Endometrial microvascular endothelial cells (primary cell): ENCODE data around the gene CDC42BPB. TPM values are rescaled to one million over a fixed set of nuclear protein-coding genes. Genes with fewer than 3 reads are reported as not detected.

Experiments
- in situ Hi-C: cut with HindIII; loops from 2 replicates; pipeline ENCODE4 v1.10.0; 2017; ENCODE audit warnings: low sequenced_read_pairs, low pct_unique_long_range_greater_than_20kb; ENCODE audit errors: inconsistent ontology term
- total RNA-seq: library from RNA; depleted of rRNA; stranded (reverse); fragments of >200 nt; gene quantifications from one replicate; pipeline ENCODE4 v1.2.3, GENCODE V29; 2015; ENCODE audit errors: inconsistent ontology term

Gene CDC42BPB
- total RNA-seq, 1 donor from 2014 or later = 95.0 TPM

- in situ Hi-C loops = no loop called here
Observed at GRCh38 chr14:103006991-103007520, 50.3 kb downstream of the CDC42BPB start.

DNA sequence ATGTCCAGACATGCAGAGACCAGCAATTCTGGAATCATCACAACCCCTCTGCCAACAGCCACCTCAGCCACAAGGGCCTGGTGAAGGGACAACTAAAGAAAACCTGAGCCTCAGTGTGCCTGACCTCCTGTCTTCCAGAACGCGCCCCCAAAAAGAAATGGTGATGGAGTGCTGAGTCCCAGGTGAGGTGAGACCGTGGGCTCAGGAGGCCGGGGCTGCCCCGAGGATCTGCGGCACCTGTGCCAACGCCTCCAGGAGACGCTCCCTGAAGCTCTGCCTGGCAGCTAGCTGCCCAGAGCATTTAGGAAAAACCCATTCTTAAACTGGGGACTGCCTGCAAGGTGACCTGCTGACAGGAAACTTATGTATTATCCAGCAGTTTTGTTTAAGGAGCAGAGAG, 51.2 kb downstream of the CDC42BPB start:
- in situ Hi-C loops = no loop called here

DNA sequence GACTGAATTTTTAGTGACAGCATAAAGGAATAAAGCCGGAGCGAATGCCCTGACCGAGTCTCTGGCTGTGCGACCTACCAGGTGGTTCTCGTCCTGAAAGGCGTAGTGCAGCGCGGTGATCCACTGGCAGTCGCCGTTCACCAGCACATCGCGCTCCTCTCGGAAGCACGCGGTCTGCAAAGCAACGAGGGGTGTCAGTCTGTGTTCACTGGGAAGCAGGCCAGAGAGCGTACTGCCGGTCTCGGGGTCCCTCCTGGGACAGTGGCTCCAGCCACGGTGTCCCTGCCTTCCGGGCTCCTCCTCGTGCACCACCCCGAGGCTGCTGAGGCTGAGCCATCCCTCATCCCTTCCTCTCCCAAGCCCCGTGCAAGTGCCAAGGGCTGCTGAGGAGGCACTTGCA, 53.5 kb downstream of the CDC42BPB start:
- in situ Hi-C loops = no loop called here

DNA sequence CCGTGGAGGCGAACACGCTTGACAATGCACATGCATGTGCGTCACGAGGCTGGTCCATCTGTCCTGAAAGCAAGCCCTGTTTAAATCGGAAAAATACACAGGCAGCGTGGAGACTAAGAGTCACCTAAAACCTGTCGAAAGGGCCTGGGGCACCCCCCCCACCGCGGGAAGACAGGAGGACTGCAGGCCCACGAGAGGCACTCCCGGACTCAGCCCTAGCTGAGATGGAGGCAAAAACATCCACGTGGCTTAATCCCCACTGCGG, 54.1 kb downstream of the CDC42BPB start:
- in situ Hi-C loops = no loop called here

- in situ Hi-C loops = no loop called here
Observed at GRCh38 chr14:103002578-103003350, 54.6 kb downstream of the CDC42BPB start.

DNA sequence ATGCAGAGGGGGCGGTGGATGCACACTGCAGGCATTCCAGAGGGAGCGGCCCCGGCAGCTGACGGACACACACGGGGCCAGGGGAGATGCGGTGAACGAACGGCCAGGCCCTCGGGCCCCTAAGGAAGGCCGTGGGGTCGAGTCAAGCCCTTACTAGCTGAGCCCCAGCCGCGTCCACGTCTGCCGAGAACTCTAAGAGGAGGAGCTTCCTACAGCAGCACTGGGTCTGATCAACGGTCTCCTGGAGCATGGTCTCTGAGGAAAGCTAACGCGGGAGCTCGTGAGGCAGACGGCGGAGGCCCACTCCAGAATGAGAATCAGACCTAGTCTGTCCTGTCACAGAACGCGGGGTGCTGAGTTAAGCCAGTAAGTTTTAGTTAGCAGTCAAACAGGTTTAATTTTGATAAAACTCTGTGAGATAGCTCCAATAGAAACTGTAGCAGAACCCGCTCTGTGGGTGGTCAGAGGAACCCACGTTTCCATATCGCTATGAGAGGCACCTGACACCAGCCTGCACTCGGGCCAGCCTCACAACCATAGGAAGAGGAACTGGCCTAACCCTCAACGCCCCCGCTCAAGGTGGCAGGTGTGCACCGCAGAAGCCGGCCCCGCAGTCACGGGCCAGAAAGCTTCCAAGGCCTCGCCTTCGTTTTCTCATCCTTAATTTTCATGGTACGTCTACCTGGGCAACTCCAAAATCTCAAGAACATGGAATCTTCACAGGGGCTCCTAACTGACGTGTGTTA, 55.5 kb downstream of the CDC42BPB start:
- in situ Hi-C loops = no loop called here

DNA sequence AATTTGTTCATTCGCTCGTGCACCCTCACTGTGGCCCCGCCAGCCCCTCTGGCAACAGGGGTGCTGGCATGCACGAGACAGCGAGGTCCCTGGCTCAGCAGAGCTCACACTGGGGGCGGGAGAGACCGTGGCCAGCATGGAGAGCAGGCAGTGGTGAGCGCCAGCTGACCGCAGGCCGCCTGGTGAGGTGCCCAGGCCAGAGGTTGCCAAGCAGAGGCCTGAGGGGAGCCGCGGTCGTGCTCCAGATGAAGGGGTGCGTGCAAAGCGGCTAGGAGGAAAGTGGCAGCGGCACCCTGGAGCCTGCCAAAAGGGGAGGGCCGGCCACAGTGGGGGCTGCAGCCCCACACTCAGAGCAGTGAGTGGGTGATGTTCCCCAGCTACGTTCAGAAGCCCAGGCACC, 56.1 kb downstream of the CDC42BPB start:
- in situ Hi-C loops = no loop called here

- in situ Hi-C loops = no loop called here
Observed at GRCh38 chr14:103000291-103000921, 56.9 kb downstream of the CDC42BPB start.

DNA sequence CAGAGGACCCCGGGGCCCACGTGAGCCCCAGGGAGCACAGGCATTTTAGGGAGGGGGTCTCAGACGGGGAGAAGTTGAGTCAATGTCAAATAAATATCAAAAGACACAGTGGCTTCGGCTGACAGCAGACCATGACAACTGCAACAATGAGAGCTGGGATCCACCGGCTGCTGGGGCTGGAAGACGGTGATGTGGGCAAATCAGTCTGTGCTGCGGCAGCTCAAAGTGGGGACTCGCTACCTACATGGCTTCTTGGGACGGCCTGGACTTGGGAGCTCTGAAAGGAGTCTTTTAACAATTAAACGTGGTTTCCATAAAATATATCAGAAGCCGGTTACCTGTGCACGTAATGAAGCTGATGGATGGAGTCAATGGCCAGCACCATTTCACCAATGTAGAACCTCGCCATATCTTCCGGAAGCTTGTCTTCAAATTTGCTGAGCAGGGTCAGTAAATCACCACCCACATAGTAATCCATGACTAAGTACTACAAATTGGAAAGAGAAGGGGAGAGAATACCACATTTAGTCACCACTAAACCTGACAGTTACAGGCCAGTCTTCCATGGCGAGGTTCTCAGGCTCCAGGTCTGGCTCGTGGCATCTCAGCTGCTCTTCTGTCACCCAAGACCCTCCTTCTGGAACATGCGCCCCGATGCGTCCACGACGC, 58.0 kb downstream of the CDC42BPB start:
- in situ Hi-C loops = no loop called here

GRCh38 chr14:102998393-102998792, 59.0 kb downstream of the CDC42BPB start:
- in situ Hi-C loops = no loop called here

- in situ Hi-C loops = no loop called here
Observed at GRCh38 chr14:102996941-102997340, 60.4 kb downstream of the CDC42BPB start.

GRCh38 chr14:102994689-102995088, 62.7 kb downstream of the CDC42BPB start:
- in situ Hi-C loops = no loop called here

DNA sequence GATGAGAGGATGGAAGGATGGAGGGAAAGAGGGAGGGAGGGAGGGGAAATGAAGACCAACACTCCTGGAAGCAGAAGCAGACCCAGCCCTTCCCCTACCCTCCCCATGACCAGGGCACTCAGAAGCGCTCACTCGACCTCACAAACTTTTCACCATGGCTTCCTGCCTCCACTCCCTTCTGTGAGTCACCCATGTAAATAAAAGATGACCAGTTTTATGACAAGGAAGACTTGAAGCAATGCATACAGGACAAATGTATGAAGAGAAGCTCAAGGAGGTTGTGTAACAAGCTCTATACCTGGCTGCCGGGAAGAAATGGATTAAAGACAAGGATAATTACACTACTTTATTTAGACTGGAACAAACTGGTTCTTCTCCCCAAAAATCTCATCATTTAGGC, 63.8 kb downstream of the CDC42BPB start:
- in situ Hi-C loops = no loop called here

DNA sequence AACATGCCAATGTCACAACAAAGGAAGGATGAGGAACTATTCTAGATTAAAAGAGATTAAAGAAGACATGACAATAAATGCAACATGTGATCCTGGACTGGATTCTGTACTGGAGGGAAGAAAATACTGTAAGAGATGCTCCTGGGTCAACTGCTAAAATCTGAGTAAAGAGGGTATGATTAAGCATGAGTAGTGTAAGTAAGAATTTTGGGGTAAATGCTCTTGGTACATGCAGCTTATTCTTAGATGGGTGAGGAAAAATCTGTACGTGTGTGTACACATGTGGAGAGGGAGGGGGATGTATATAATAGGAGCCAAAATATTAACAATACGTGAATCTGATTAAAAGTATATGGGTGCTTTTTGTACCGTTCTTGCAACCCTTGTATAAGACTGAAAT, 66.0 kb downstream of the CDC42BPB start:
- in situ Hi-C loops = no loop called here

DNA sequence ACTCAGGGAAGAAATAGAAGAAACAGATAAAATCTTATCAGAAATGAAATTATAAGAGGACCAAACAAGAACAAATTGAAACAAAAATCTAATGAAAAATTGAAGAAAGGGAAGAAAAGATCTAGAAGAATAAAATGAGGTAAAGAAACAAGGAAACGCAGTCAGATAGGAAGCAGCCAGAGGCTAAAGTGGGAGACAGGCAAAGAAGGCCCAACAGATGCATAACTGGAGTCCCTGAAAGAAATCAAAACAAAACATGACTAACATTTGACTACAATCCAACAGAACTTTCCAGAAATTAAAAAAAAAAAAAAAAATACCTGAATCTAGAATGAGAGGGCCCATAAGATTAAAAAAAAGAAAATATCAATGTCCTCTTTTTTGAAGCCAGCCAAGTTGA, 69.3 kb downstream of the CDC42BPB start:
- in situ Hi-C loops = no loop called here

- in situ Hi-C loops = no loop called here
Observed at GRCh38 chr14:102986810-102987579, 70.4 kb downstream of the CDC42BPB start.

DNA sequence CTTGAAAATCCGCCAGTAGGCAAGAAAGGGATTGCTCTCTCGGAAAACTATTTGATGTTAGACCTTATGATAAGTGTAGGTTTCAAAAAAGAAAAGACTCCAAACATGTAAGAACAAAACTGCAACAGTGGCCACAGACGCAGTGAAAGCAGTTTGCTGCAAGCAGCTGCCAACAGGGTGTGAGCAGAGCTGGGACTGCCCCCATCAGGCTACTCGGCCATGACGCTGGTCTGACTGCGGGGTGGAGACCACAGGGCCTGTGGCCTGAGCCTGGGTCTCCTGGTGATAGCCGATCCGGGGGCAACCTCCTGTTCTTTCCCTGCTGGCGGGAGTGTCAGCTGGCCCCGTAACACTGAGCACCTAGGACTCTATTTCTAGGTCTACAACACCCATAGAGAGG, 71.7 kb downstream of the CDC42BPB start:
- in situ Hi-C loops = no loop called here

GRCh38 chr14:102984336-102985102, 72.8 kb downstream of the CDC42BPB start:
- in situ Hi-C loops = no loop called here
